WTC11 (cell line): ENCODE data around the gene ZMYND8. TPM values are rescaled to one million over a fixed set of nuclear protein-coding genes. Genes with fewer than 3 reads are reported as not detected.

Source experiments
- ATAC-seq: fragments of 200-7000 bp; cut with Tn5 transposase; 2 replicates; pipeline ENCODE4 v1.10.0; 2021; ENCODE audit warnings: mild to moderate bottlenecking, moderate library complexity
- CTCF ChIA-PET: fragments of 300-600 bp; sonication (Branson Sonifier 250); formaldehyde crosslinking; loops from one replicate; lab custom pipeline; 2021; ENCODE audit warnings: antibody characterized with exemption; lab: Charles Lee
- POLR2A ChIA-PET: fragments of 350-600 bp; sonication (Branson Sonifier 250); formaldehyde crosslinking; loops from one replicate; lab custom pipeline; 2021; ENCODE audit warnings: antibody characterized with exemption; lab: Charles Lee
- DNase-seq: peaks from one replicate; pipeline ENCODE4 v3.0.0; 2021; ENCODE audit warnings: low spot score
- H3K27ac Mint-ChIP-seq: 2 replicates; pipeline ENCODE4 v1.8.0; 2021; ENCODE audit warnings: mixed read lengths
- H3K27me3 Mint-ChIP-seq: 2 replicates; pipeline ENCODE4 v1.8.0; 2021; ENCODE audit warnings: low read depth, mild to moderate bottlenecking, moderate library complexity, mixed read lengths
- H3K36me3 Mint-ChIP-seq: 2 replicates; pipeline ENCODE4 v1.8.0; 2021; ENCODE audit warnings: mixed read lengths
- H3K4me1 Mint-ChIP-seq: 2 replicates; pipeline ENCODE4 v1.8.0; 2022; ENCODE audit warnings: mixed read lengths
- H3K4me3 Mint-ChIP-seq: 2 replicates; pipeline ENCODE4 v1.8.0; 2021; ENCODE audit warnings: mild to moderate bottlenecking, moderate library complexity, mixed read lengths
- H3K9me3 Mint-ChIP-seq: 2 replicates; pipeline ENCODE4 v1.8.0; 2021; ENCODE audit warnings: mixed read lengths
- ATF2 ChIP-seq: sonication (generic); formaldehyde crosslinking; IDR thresholded peaks from 2 replicates; pipeline ENCODE4 v1.8.1; 2022; ENCODE audit warnings: low read depth, missing genetic modification reagents, borderline replicate concordance
- CREB1 ChIP-seq: sonication (generic); formaldehyde crosslinking; IDR thresholded peaks from 2 replicates; pipeline ENCODE4 v1.8.0; 2023; ENCODE audit warnings: mild to moderate bottlenecking, missing genetic modification reagents
- CREM ChIP-seq: sonication (generic); formaldehyde crosslinking; IDR thresholded peaks from 2 replicates; pipeline ENCODE4 v1.8.1; 2022; ENCODE audit warnings: mild to moderate bottlenecking, missing genetic modification reagents, moderate library complexity
- CTCF ChIP-seq: fragments of 200-600 bp; IDR thresholded peaks from 2 replicates; pipeline ENCODE4 v1.8.0; 2022; ENCODE audit warnings: antibody characterized with exemption
- E2F4 ChIP-seq: sonication (generic); formaldehyde crosslinking; IDR thresholded peaks from 2 replicates; pipeline ENCODE4 v1.8.1; 2022; ENCODE audit warnings: low read depth, mild to moderate bottlenecking, moderate library complexity, missing genetic modification reagents, borderline replicate concordance
- FOXJ3 ChIP-seq: sonication (generic); formaldehyde crosslinking; IDR thresholded peaks from 2 replicates; pipeline ENCODE4 v1.9.0; 2021; ENCODE audit warnings: missing genetic modification reagents, mild to moderate bottlenecking, borderline replicate concordance
- FOXK1 ChIP-seq: sonication (generic); formaldehyde crosslinking; IDR thresholded peaks from 2 replicates; pipeline ENCODE4 v1.8.0; 2022; ENCODE audit warnings: mild to moderate bottlenecking, moderate library complexity, missing genetic modification reagents
- GRHL2 ChIP-seq: fragments of 250-450 bp; sonication (Bioruptor Pico); IDR thresholded peaks from 2 replicates; pipeline ENCODE4 v1.8.0; 2022; ENCODE audit warnings: mild to moderate bottlenecking, moderate library complexity; ENCODE audit not compliant: insufficient replicate concordance, severe bottlenecking
- IRF2 ChIP-seq: sonication (generic); formaldehyde crosslinking; IDR thresholded peaks from 2 replicates; pipeline ENCODE4 v1.8.0; 2022; ENCODE audit warnings: low read depth, missing genetic modification reagents, borderline replicate concordance
- MLX ChIP-seq: sonication (generic); formaldehyde crosslinking; IDR thresholded peaks from 2 replicates; pipeline ENCODE4 v1.8.1; 2023; ENCODE audit warnings: mild to moderate bottlenecking, missing genetic modification reagents, moderate library complexity
- NFYB ChIP-seq: sonication (generic); formaldehyde crosslinking; conservative IDR thresholded peaks from 2 replicates; pipeline ENCODE4 v1.8.0; 2022; ENCODE audit warnings: low read depth, missing genetic modification reagents
- NR2C2 ChIP-seq: sonication (generic); formaldehyde crosslinking; IDR thresholded peaks from 2 replicates; pipeline ENCODE4 v1.8.0; 2022; ENCODE audit warnings: mild to moderate bottlenecking, missing genetic modification reagents
- NR3C1 ChIP-seq: sonication (generic); formaldehyde crosslinking; conservative IDR thresholded peaks from 2 replicates; pipeline ENCODE4 v1.8.1; 2023; ENCODE audit warnings: low read depth, mild to moderate bottlenecking, missing genetic modification reagents
- TP53 ChIP-seq: sonication (generic); formaldehyde crosslinking; IDR thresholded peaks from 2 replicates; pipeline ENCODE4 v1.8.1; 2023; ENCODE audit warnings: mild to moderate bottlenecking, missing genetic modification reagents
- USF1 ChIP-seq: sonication (generic); formaldehyde crosslinking; IDR thresholded peaks from 2 replicates; pipeline ENCODE4 v1.8.0; 2022; ENCODE audit warnings: mild to moderate bottlenecking, missing genetic modification reagents
- ZNF219 ChIP-seq: sonication (generic); formaldehyde crosslinking; IDR thresholded peaks from 2 replicates; pipeline ENCODE4 v1.8.0; 2023; ENCODE audit warnings: missing genetic modification reagents, mild to moderate bottlenecking, borderline replicate concordance
- ZNF317 ChIP-seq: sonication (generic); formaldehyde crosslinking; IDR thresholded peaks from 2 replicates; pipeline ENCODE4 v1.8.1; 2023; ENCODE audit warnings: low read depth, mild to moderate bottlenecking, moderate library complexity, missing genetic modification reagents, borderline replicate concordance
- ZNF423 ChIP-seq: fragments of 250-450 bp; sonication (Bioruptor Pico); IDR thresholded peaks from 2 replicates; pipeline ENCODE4 v2.1.2; 2022; ENCODE audit warnings: mild to moderate bottlenecking, moderate library complexity
- ZNF532 ChIP-seq: fragments of 250-450 bp; sonication (Bioruptor Pico); IDR thresholded peaks from 2 replicates; pipeline ENCODE4 v1.9.0; 2021; ENCODE audit warnings: mild to moderate bottlenecking, borderline replicate concordance
- total RNA-seq: library from RNA; stranded (reverse); gene quantifications from 3 replicates; pipeline ENCODE4 v1.2.3, GENCODE V29; 2021

Gene ZMYND8
- total RNA-seq, 1 experiment from 2014 or later: 114 TPM

GRCh38 chr20:47370214-47370613 lies 13.7 kb upstream of the ZMYND8 start:
- CTCF ChIA-PET: interaction anchor here (1.0 to 6.7 kb wide), 7 partner anchors 14 to 164 kb away, joined by 3 to 74 read pairs (median 5); partner anchors contain the start of gene ZMYND8
- no peaks in the 10 kb centered on the region for H3K9me3 Mint-ChIP-seq

GRCh38 chr20:47368301-47368700 lies 11.8 kb upstream of the ZMYND8 start:
- no peaks in the 10 kb centered on the region for H3K9me3 Mint-ChIP-seq
- peaks cover 63% of the 10 kb centered on the region for H3K4me1 Mint-ChIP-seq
- peak overlapping the region; percentile 91 for H3K4me3 Mint-ChIP-seq
- DNase-seq (no peak), ATAC-seq (peak; percentile 4; the same call in 1 of the 2 replicates)
- H3K36me3 Mint-ChIP-seq: peaks cover 18% of the 10 kb centered on the region
- POLR2A ChIA-PET: interaction anchor here (0.5 to 1.6 kb wide), 11 partner anchors 8 to 78 kb away, joined by 3 to 15 read pairs (median 5); partner anchors contain the start of gene ZMYND8
- H3K27me3 Mint-ChIP-seq: no peaks in the 10 kb centered on the region
- CTCF ChIA-PET: interaction anchor here (0.9 to 6.7 kb wide), 10 partner anchors 8 to 163 kb away, joined by 3 to 74 read pairs (median 6); partner anchors contain the start of gene ZMYND8
- peak overlapping the region; percentile 99 for H3K27ac Mint-ChIP-seq
- no peak for TF ChIP-seq ZNF219 (CRISPR knock-in tag)
- TF ChIP-seq E2F4 (CRISPR knock-in tag): no peak
- no peak for TF ChIP-seq FOXJ3
- no peak for TF ChIP-seq ZNF532 (CRISPR knock-in tag)
- no peak for TF ChIP-seq CREM (CRISPR knock-in tag)
- TF ChIP-seq NR3C1 (CRISPR knock-in tag): no peak
- no peak for TF ChIP-seq IRF2 (CRISPR knock-in tag)

More at GRCh38 chr20:47370214-47370613, 13.7 kb upstream of the ZMYND8 start:
- no peak overlapping the region for H3K27ac Mint-ChIP-seq
- H3K36me3 Mint-ChIP-seq: peaks cover 14% of the 10 kb centered on the region
- no peaks in the 10 kb centered on the region for H3K27me3 Mint-ChIP-seq
- DNase-seq (no peak), ATAC-seq (no peak)
- H3K4me1 Mint-ChIP-seq: peaks cover 56% of the 10 kb centered on the region
- H3K4me3 Mint-ChIP-seq: no peak overlapping the region
- TF ChIP-seq USF1 (CRISPR knock-in tag) (no peak), CREB1 (CRISPR knock-in tag) (no peak), MLX (CRISPR knock-in tag) (no peak), CTCF (no peak), GRHL2 (CRISPR knock-in tag) (no peak), FOXK1 (CRISPR knock-in tag) (no peak), TP53 (CRISPR knock-in tag) (no peak), NFYB (CRISPR knock-in tag) (no peak), ZNF317 (CRISPR knock-in tag) (no peak), CREM (CRISPR knock-in tag) (no peak), NR2C2 (CRISPR knock-in tag) (no peak), ZNF423 (no peak), ATF2 (CRISPR knock-in tag) (no peak)
- POLR2A ChIA-PET: interaction anchor here (0.9 to 1.6 kb wide), 6 partner anchors 10 to 52 kb away, joined by 3 to 6 read pairs (median 4); partner anchors contain the start of gene ZMYND8
